Activated CD8-positive, alpha-beta memory T cell treated with anti-CD3 and anti-CD28 coated beads, Interleukin-2, amount 50 U/mL, for 24 hours (primary cell): ENCODE results near the gene NRBP1.
A peak's percentile ranks its signal among the peaks of the same experiment; 100 is the strongest.

ENCODE experiments used
- DNase-seq: peaks from one replicate; pipeline ENCODE4 v3.0.0-alpha.2; 2020; ENCODE audit errors: extremely low read depth

NRBP1 gene

DNA sequence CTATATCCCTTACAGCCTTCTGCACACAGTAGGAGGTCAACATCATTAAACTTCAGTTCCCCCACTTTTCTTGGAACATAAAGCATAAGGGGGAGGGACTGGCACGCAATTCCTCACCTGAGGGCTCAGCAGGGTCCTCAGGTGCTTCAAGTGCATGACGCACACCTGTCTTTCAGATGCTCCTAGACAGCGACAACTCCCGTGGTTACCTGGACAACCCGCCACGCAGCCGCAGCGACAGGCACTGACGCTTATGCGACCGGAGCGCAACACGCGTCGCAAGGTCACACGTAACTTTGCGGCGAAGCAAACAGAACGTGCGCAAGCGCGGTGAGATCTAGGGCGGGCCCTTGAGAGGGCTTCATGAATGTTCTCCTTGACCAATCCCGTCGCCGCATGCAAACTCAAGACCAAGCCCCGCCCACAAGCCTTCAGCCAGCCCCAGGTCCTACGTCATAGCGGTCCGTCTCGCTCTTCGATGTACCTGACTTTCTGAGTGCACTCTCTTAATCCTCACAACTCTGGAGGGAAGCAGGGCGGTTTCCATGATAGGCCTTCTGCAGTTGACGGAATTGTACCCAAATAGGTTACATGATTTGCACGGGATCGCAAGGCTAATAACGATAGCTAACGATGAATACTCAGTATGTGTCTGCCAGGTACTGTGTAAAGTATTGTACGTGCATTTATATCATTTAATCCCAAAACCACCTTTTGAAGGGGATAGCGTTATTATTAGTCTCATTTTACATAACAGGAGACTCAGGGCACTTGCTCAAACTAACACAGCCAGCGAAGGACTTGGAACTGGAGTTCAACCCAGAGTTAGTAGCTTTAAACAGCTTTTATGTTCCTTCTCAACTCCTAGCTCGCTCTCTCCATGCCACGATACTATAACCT, 61.3 kb downstream of the NRBP1 start, which contains the start of gene IFT172:
IFT172 (minus strand) TSS at position 246 of the 900 bp plus-strand sequence; CDS start at position 156, 90 bp downstream.
- DNase-seq: peak; percentile 98
